ENCODE data around the gene ZNF362. TPM values are rescaled to one million over a fixed set of nuclear protein-coding genes. Genes with fewer than 3 reads are reported as not detected.

The ZNF362 gene
- total RNA-seq, 4 donors from 2014 or later = 20.7 to 44.1 (median 26.7) TPM

GRCh38 chr1:33244143-33244808 is 12.0 kb upstream of the ZNF362 start:
- TF ChIP-seq CTCF (IDR thresholded peaks at IDR 0.05) = no peak
- TF ChIP-seq POLR2A (IDR thresholded peaks at IDR 0.05) = no peak
- intact Hi-C loops (cut with DNase I) = no loop called here
- Histone ChIP-seq H3K27me3 (no peaks in the 10 kb centered on the region), H3K4me1 (no peaks in the 10 kb centered on the region), H3K9me3 (no peaks in the 10 kb centered on the region), H3K4me3 (replicated peaks in 1 of 3) (no peak overlapping the region), H3K36me3 (no peaks in the 10 kb centered on the region), H3K27ac (no peak overlapping the region)
- DNase-seq = no peak
- WGBS, 2 donors = 85 to 87% methylated on average over 5 of the region's 5 CpGs

- 77 to 90% methylated on average over 2 of the region's 2 CpGs for WGBS, 2 donors
- Histone ChIP-seq H3K4me1 (no peaks in the 10 kb centered on the region), H3K36me3 (no peaks in the 10 kb centered on the region), H3K27me3 (no peaks in the 10 kb centered on the region), H3K9me3 (no peaks in the 10 kb centered on the region), H3K4me3 (replicated peaks in 1 of 3) (no peak overlapping the region), H3K27ac (no peak overlapping the region)
- no peak for DNase-seq
- TF ChIP-seq CTCF (IDR thresholded peaks at IDR 0.05) = no peak
- TF ChIP-seq POLR2A (IDR thresholded peaks at IDR 0.05) = no peak
- intact Hi-C loops (cut with DNase I) = no loop called here
Measured at GRCh38 chr1:33244809-33245186, 11.5 kb upstream of the ZNF362 start.

- H3K27ac ChIP-seq = no peak overlapping the region
- no peaks in the 10 kb centered on the region for H3K36me3 ChIP-seq
- H3K4me3 ChIP-seq (replicated peaks in 1 of 3) = no peak overlapping the region
- no peaks in the 10 kb centered on the region for H3K4me1 ChIP-seq
- DNase-seq = no peak
- H3K9me3 ChIP-seq = no peaks in the 10 kb centered on the region
- WGBS, 2 donors = 69 to 70% methylated on average over 2 to 4 of the region's 4 CpGs
- no peaks in the 10 kb centered on the region for H3K27me3 ChIP-seq
- intact Hi-C loops (cut with DNase I) = no loop called here
- TF ChIP-seq CTCF (IDR thresholded peaks at IDR 0.05) = no peak
- no peak for TF ChIP-seq POLR2A (IDR thresholded peaks at IDR 0.05)
Measured at GRCh38 chr1:33246171-33246570, 10.1 kb upstream of the ZNF362 start.

GRCh38 chr1:33247545-33247944 is 8.7 kb upstream of the ZNF362 start:
- Histone ChIP-seq H3K27me3 (no peaks in the 10 kb centered on the region), H3K4me3 (replicated peaks in 1 of 3) (no peak overlapping the region), H3K9me3 (no peaks in the 10 kb centered on the region), H3K27ac (no peak overlapping the region), H3K4me1 (no peaks in the 10 kb centered on the region), H3K36me3 (no peaks in the 10 kb centered on the region)
- 80 to 89% methylated on average over 7 of the region's 7 CpGs for WGBS, 2 donors
- no peak for DNase-seq
- no peak for TF ChIP-seq POLR2A (IDR thresholded peaks at IDR 0.05)
- no peak for TF ChIP-seq CTCF (IDR thresholded peaks at IDR 0.05)
- intact Hi-C loops (cut with DNase I) = no loop called here

- H3K4me1 ChIP-seq = no peaks in the 10 kb centered on the region
- H3K4me3 ChIP-seq (replicated peaks in 1 of 3) = no peak overlapping the region
- H3K27ac ChIP-seq = no peak overlapping the region
- intact Hi-C loops (cut with DNase I) = no loop called here
- no peaks in the 10 kb centered on the region for H3K27me3 ChIP-seq
- TF ChIP-seq CTCF (IDR thresholded peaks at IDR 0.05) (no peak), POLR2A (IDR thresholded peaks at IDR 0.05) (no peak)
- H3K36me3 ChIP-seq = no peaks in the 10 kb centered on the region
- no peak for DNase-seq
- no peaks in the 10 kb centered on the region for H3K9me3 ChIP-seq
Measured at GRCh38 chr1:33248244-33248643, 8.0 kb upstream of the ZNF362 start.

All from thyroid gland (tissue), 4 donors.